Measurements from ENCODE around the gene ANGEL2.

GRCh38 chr1:213057264-213058059, 41.8 kb upstream of the ANGEL2 start:
- TF ChIP-seq CTCF (conservative IDR thresholded peaks at IDR 0.05; ENCODE audit: low read depth, low read length) (no peak), EZH2 (IDR thresholded peaks at IDR 0.05; ENCODE audit: low read length, unreplicated experiment) (no peak)
